HepG2 (cell line): ENCODE data around the gene OSBPL3. TPM values are rescaled to one million over a fixed set of nuclear protein-coding genes. Genes with fewer than 3 reads are reported as not detected.
A peak's percentile ranks its signal among the peaks of the same experiment; 100 is the strongest.

Experiments
- ARNTL ChIP-seq: sonication (generic); formaldehyde crosslinking; IDR thresholded peaks from 2 replicates; pipeline ENCODE4 v1.4.0; 2020; ENCODE audit warnings: mild to moderate bottlenecking, missing genetic modification reagents
- CCDC6 ChIP-seq: sonication (generic); formaldehyde crosslinking; IDR thresholded peaks from 2 replicates; pipeline ENCODE4 v1.8.1; 2022; ENCODE audit warnings: mild to moderate bottlenecking, missing genetic modification reagents, moderate library complexity
- GATA4 ChIP-seq: sonication (generic); IDR thresholded peaks from 2 replicates; pipeline ENCODE4 v1.6.1; 2016; ENCODE audit warnings: antibody characterized with exemption, low read depth, borderline replicate concordance
- HOXA3 ChIP-seq: sonication (generic); formaldehyde crosslinking; IDR thresholded peaks from 2 replicates; pipeline ENCODE4 v1.5.0; 2020; ENCODE audit warnings: missing genetic modification reagents
- KAT8 ChIP-seq: IDR thresholded peaks from 2 replicates; pipeline ENCODE4 v1.6.1; 2016; ENCODE audit warnings: missing genetic modification reagents, missing compliant biosample characterization
- NR2F6 ChIP-seq, 2 experiments: IDR thresholded peaks; 2 replicates each; pipeline ENCODE4 v1.6.1; 2016; ENCODE audit warnings: antibody characterized with exemption in 1 of 2, mild to moderate bottlenecking in 1 of 2
- PHF8 ChIP-seq: sonication (generic); formaldehyde crosslinking; IDR thresholded peaks from 2 replicates; pipeline ENCODE4 v1.5.0; 2020; ENCODE audit warnings: missing genetic modification reagents
- SMARCE1 ChIP-seq: fragments of 450-650 bp; IDR thresholded peaks from 2 replicates; pipeline ENCODE4 v1.6.1; 2017; ENCODE audit warnings: borderline replicate concordance
- SRSF1 ChIP-seq: fragments of 200-400 bp; formaldehyde crosslinking; optimal IDR thresholded peaks from 2 replicates; pipeline ENCODE3; 2017; ENCODE audit warnings: mild to moderate bottlenecking, low read depth, low read length, moderate library complexity
- TAF1 ChIP-seq: sonication (generic); formaldehyde crosslinking; IDR thresholded peaks from 2 replicates; pipeline ENCODE4 v1.4.0; 2020; ENCODE audit warnings: missing genetic modification reagents
- ZNF292 ChIP-seq: sonication (generic); formaldehyde crosslinking; IDR thresholded peaks from 2 replicates; pipeline ENCODE4 v1.8.1; 2022; ENCODE audit warnings: mild to moderate bottlenecking, low read depth, missing genetic modification reagents, borderline replicate concordance
- ZNF337 ChIP-seq: sonication (generic); formaldehyde crosslinking; IDR thresholded peaks from 2 replicates; pipeline ENCODE4 v1.5.1; 2020; ENCODE audit warnings: missing genetic modification reagents, low read depth, mild to moderate bottlenecking, borderline replicate concordance
- polyA plus RNA-seq, 8 experiments: library from polyadenylated mRNA; depleted of rRNA in 3 of 8; stranded (reverse) in 7 of 8; unstranded in 1 of 8; fragments of >200 nt; fragmentation: Illumina TruSeq in 4 of 8; extraction: Trizol in 4 of 8; gene quantifications; 2 replicates each; pipeline versions ENCODE4 v1.2.1 to v1.2.3, GENCODE V29; 2011 to 2016; ENCODE audit warnings: low read depth in 4 of 8, missing spikeins in 1 of 8, mixed read lengths in 1 of 8; ENCODE audit not compliant: insufficient read depth in 1 of 8
- total RNA-seq, 5 experiments: library from RNA; depleted of rRNA; stranded (reverse); fragments of >200 nt; fragmentation: Illumina TruSeq; extraction: Trizol; gene quantifications; 2 replicates each; pipeline ENCODE4 v1.2.3, GENCODE V29; 2016; ENCODE audit warnings: low read depth in 1 of 5
- TF ChIP-seq, protein P1 (sequence below): sonication (generic); formaldehyde crosslinking; IDR thresholded peaks from 2 replicates; pipeline ENCODE4 v1.5.1; 2020; ENCODE audit warnings: mild to moderate bottlenecking, missing genetic modification reagents, moderate library complexity
- TF ChIP-seq, protein P2 (sequence below): sonication (generic); formaldehyde crosslinking; IDR thresholded peaks from 2 replicates; pipeline ENCODE4 v1.4.0; 2020; ENCODE audit warnings: missing genetic modification reagents, borderline replicate concordance
- TF ChIP-seq, protein P3 (sequence below): sonication (generic); formaldehyde crosslinking; IDR thresholded peaks from 2 replicates; pipeline ENCODE4; 2020; ENCODE audit warnings: missing genetic modification reagents, mild to moderate bottlenecking, borderline replicate concordance

Gene OSBPL3
- total and polyA plus RNA-seq, 2 of the 13 experiments (the other 11 are each of a cell fraction or from before 2014, with no cell fraction given): 8.8 to 28.9 TPM

DNA sequence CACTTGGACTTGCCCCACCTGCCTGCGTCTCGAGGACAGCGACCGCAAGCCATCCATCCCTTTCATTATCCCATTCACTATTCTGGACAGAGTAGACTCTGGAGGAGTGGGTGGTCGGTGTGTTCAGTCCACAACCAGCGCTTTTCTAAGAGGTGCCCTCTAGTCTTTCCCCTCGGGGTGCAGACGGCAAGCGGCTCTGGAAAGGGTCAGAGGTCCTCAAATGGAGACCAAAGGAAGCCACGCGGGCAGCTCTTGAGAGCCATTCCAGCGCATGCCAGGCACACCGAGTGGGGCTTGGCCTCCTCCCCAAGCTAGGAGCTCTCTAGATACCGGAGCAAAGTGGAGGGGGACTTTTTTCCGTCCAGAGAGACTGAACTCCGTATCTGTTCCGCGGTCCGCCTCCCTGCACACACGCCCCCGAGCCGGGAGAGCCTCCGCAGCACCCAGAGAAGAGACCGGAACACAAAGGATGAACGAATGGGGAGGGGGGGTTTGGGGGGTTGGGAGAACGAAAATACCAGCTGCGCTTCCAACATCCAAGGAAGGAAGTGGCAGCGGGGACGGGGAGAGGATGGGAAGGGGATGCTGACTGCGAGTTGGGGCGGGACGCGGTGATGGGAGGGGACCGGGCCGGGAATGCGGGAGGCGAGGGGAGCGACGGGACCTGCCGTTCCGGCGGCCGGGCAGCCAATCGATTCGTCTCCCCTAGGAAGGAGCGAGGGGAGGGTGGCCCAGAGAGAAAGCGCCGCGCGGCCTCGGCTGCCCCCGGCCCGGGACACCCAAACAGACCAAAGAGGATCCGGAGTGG is 223.2 kb downstream of the OSBPL3 start (continued):
- peak; percentile 88; the same call in 1 of the 2 replicates for TF ChIP-seq CCDC6 (CRISPR knock-in tag)
- peak; percentile 42; the same call in 1 of the 2 replicates for TF ChIP-seq TAF1 (CRISPR knock-in tag)
- no peak for TF ChIP-seq HOXA3
- TF ChIP-seq GATA4: no peak
- 0 out of 2 replicates have a peak, but pooled peaks have one; percentile 11 for TF ChIP-seq NR2F6 (IDR thresholded peaks at IDR 0.05)
- TF ChIP-seq NR2F6 (CRISPR knock-in tag; IDR thresholded peaks at IDR 0.05): no peak
- no peak for TF ChIP-seq KAT8 (CRISPR knock-in tag)
- TF ChIP-seq, protein P1, sequence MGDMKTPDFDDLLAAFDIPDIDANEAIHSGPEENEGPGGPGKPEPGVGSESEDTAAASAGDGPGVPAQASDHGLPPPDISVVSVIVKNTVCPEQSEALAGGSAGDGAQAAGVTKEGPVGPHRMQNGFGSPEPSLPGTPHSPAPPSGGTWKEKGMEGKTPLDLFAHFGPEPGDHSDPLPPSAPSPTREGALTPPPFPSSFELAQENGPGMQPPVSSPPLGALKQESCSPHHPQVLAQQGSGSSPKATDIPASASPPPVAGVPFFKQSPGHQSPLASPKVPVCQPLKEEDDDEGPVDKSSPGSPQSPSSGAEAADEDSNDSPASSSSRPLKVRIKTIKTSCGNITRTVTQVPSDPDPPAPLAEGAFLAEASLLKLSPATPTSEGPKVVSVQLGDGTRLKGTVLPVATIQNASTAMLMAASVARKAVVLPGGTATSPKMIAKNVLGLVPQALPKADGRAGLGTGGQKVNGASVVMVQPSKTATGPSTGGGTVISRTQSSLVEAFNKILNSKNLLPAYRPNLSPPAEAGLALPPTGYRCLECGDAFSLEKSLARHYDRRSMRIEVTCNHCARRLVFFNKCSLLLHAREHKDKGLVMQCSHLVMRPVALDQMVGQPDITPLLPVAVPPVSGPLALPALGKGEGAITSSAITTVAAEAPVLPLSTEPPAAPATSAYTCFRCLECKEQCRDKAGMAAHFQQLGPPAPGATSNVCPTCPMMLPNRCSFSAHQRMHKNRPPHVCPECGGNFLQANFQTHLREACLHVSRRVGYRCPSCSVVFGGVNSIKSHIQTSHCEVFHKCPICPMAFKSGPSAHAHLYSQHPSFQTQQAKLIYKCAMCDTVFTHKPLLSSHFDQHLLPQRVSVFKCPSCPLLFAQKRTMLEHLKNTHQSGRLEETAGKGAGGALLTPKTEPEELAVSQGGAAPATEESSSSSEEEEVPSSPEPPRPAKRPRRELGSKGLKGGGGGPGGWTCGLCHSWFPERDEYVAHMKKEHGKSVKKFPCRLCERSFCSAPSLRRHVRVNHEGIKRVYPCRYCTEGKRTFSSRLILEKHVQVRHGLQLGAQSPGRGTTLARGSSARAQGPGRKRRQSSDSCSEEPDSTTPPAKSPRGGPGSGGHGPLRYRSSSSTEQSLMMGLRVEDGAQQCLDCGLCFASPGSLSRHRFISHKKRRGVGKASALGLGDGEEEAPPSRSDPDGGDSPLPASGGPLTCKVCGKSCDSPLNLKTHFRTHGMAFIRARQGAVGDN: peak; percentile 85
- TF ChIP-seq ARNTL (CRISPR knock-in tag): peak; percentile 32
- TF ChIP-seq, protein P2, sequence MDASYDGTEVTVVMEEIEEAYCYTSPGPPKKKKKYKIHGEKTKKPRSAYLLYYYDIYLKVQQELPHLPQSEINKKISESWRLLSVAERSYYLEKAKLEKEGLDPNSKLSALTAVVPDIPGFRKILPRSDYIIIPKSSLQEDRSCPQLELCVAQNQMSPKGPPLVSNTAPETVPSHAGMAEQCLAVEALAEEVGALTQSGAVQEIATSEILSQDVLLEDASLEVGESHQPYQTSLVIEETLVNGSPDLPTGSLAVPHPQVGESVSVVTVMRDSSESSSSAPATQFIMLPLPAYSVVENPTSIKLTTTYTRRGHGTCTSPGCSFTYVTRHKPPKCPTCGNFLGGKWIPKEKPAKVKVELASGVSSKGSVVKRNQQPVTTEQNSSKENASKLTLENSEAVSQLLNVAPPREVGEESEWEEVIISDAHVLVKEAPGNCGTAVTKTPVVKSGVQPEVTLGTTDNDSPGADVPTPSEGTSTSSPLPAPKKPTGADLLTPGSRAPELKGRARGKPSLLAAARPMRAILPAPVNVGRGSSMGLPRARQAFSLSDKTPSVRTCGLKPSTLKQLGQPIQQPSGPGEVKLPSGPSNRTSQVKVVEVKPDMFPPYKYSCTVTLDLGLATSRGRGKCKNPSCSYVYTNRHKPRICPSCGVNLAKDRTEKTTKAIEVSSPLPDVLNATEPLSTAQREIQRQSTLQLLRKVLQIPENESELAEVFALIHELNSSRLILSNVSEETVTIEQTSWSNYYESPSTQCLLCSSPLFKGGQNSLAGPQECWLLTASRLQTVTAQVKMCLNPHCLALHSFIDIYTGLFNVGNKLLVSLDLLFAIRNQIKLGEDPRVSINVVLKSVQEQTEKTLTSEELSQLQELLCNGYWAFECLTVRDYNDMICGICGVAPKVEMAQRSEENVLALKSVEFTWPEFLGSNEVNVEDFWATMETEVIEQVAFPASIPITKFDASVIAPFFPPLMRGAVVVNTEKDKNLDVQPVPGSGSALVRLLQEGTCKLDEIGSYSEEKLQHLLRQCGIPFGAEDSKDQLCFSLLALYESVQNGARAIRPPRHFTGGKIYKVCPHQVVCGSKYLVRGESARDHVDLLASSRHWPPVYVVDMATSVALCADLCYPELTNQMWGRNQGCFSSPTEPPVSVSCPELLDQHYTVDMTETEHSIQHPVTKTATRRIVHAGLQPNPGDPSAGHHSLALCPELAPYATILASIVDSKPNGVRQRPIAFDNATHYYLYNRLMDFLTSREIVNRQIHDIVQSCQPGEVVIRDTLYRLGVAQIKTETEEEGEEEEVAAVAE (CRISPR knock-in tag): no peak
- TF ChIP-seq PHF8 (CRISPR knock-in tag): peak; percentile 3; the same call in 1 of the 2 replicates
- TF ChIP-seq ZNF292: peak; percentile 19; the same call in 1 of the 2 replicates
- TF ChIP-seq SMARCE1: no peak
- TF ChIP-seq ZNF337 (CRISPR knock-in tag): 0 out of 2 replicates have a peak, but pooled peaks have one; percentile 39
- TF ChIP-seq, protein P3, sequence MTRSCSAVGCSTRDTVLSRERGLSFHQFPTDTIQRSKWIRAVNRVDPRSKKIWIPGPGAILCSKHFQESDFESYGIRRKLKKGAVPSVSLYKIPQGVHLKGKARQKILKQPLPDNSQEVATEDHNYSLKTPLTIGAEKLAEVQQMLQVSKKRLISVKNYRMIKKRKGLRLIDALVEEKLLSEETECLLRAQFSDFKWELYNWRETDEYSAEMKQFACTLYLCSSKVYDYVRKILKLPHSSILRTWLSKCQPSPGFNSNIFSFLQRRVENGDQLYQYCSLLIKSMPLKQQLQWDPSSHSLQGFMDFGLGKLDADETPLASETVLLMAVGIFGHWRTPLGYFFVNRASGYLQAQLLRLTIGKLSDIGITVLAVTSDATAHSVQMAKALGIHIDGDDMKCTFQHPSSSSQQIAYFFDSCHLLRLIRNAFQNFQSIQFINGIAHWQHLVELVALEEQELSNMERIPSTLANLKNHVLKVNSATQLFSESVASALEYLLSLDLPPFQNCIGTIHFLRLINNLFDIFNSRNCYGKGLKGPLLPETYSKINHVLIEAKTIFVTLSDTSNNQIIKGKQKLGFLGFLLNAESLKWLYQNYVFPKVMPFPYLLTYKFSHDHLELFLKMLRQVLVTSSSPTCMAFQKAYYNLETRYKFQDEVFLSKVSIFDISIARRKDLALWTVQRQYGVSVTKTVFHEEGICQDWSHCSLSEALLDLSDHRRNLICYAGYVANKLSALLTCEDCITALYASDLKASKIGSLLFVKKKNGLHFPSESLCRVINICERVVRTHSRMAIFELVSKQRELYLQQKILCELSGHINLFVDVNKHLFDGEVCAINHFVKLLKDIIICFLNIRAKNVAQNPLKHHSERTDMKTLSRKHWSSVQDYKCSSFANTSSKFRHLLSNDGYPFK (CRISPR knock-in tag): 0 out of 2 replicates have a peak, but pooled peaks have one; percentile 42
- TF ChIP-seq SRSF1: peak; percentile 14
